ENCODE results near the gene TMF1.

DNA sequence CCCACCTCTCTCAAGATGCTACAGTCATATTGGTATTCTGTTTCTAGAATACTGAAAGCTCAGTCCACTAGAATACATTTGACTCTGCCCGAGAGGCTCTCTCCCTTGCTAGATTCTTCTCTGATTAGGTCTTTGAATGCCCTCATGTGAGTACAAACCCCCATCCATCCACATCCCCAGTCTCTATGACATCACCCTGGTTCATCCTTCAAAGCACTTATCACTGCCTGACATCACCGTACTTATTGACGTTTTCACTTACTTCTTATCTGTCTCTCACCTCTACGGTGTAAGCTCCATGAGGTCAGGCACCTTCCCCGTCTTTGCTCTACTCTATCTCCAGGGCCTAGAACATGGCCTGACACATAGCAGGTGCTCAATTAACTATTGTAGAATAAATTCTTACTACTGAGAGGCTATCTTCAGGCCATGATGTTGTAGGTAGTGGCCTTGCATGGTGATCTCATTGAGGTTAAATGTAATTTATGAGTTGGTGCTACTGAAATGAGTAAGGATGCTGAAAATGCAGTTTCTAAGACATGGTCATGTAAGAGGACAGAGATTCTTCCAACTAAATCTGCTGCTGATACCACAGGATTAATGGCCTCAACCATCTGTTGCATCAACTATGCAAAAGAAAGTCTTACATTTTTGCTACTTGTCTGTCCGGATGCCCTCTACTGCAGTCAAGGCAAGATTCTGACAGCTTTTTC, 65.5 kb downstream of the TMF1 start:
- TF ChIP-seq, protein P1, sequence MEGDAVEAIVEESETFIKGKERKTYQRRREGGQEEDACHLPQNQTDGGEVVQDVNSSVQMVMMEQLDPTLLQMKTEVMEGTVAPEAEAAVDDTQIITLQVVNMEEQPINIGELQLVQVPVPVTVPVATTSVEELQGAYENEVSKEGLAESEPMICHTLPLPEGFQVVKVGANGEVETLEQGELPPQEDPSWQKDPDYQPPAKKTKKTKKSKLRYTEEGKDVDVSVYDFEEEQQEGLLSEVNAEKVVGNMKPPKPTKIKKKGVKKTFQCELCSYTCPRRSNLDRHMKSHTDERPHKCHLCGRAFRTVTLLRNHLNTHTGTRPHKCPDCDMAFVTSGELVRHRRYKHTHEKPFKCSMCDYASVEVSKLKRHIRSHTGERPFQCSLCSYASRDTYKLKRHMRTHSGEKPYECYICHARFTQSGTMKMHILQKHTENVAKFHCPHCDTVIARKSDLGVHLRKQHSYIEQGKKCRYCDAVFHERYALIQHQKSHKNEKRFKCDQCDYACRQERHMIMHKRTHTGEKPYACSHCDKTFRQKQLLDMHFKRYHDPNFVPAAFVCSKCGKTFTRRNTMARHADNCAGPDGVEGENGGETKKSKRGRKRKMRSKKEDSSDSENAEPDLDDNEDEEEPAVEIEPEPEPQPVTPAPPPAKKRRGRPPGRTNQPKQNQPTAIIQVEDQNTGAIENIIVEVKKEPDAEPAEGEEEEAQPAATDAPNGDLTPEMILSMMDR (IDR thresholded peaks at IDR 0.05): no peak
- TF ChIP-seq POLR2A (IDR thresholded peaks at IDR 0.05): no peak
